Cardiac septum (tissue), 1 donor: ENCODE data around the gene FAM184B. TPM values are rescaled to one million over a fixed set of nuclear protein-coding genes. Genes with fewer than 3 reads are reported as not detected.

Experiments used
- DNase-seq: peaks from one replicate; pipeline ENCODE4 v3.0.0-alpha.2; 2020; ENCODE audit warnings: low spot score
- intact Hi-C: fragments of 100-400 bp; cut with DNase I; formaldehyde crosslinking; loops from one replicate; pipeline ENCODE4 v1.14.0; 2022
- long read RNA-seq: library from polyadenylated mRNA; unstranded; transcript quantifications from one replicate; pipeline ENCODE4 v2.0.0, GENCODE V29; 2021
- total RNA-seq: library from RNA; stranded (reverse); fragmentation: NEBNext Ultra II Directional; extraction: Animal tissue kit (Norgen Biotek cat#: 25700); gene quantifications from one replicate; pipeline ENCODE4 v1.2.1, GENCODE V29; 2021
- donor health status: DM: no; HTN: no; CAD: no.

FAM184B gene
- total RNA-seq = 0.03 TPM
- long read RNA-seq, partial matches to known transcripts = 0 of 10 reads
- long read RNA-seq, other reads (novel, unspliced or antisense) = 10 of 10 reads

- DNase-seq = no peak
- intact Hi-C loops = no loop called here
Observed at GRCh38 chr4:17781300-17782287, at the start of gene FAM184B. Gene FAM184B, minus strand, starts transcription at chr4:17781621. Its CDS starts 322 bp downstream, at chr4:17781299.

- intact Hi-C loops = no loop called here
- DNase-seq = no peak
Observed at GRCh38 chr4:17823871-17824669, 42.6 kb upstream of the FAM184B start.

GRCh38 chr4:17817027-17817426, 35.6 kb upstream of the FAM184B start:
- DNase-seq = no peak
- intact Hi-C loops = loop anchor here (5.0 kb wide), 2 partner anchors 550 to 775 kb away; no protein-coding TSS in a partner anchor

- intact Hi-C loops = loop anchor here (5.0 kb wide), 2 partner anchors 551 to 776 kb away; no protein-coding TSS in a partner anchor
- no peak for DNase-seq
Observed at GRCh38 chr4:17816142-17816541, 34.7 kb upstream of the FAM184B start.

- intact Hi-C loops = no loop called here
- no peak for DNase-seq
Observed at GRCh38 chr4:17814140-17814539, 32.7 kb upstream of the FAM184B start.

GRCh38 chr4:17812801-17813200, 31.4 kb upstream of the FAM184B start:
- DNase-seq = no peak
- intact Hi-C loops = no loop called here

GRCh38 chr4:17812125-17812524, 30.7 kb upstream of the FAM184B start:
- intact Hi-C loops = no loop called here
- no peak for DNase-seq

GRCh38 chr4:17811078-17811603, 29.7 kb upstream of the FAM184B start:
- intact Hi-C loops = no loop called here
- no peak for DNase-seq

- intact Hi-C loops = loop anchor here (1.0 kb wide), 2 partner anchors 212 to 233 kb away; partner anchors contain the start of gene LAP3
- peak; percentile 100 for DNase-seq
Observed at GRCh38 chr4:17810260-17811077, 29.0 kb upstream of the FAM184B start, which contains the start of the genes DCAF16 and NCAPG. Gene DCAF16, minus strand, starts transcription at chr4:17810757. Its CDS starts 6,616 bp downstream, at chr4:17804141. Gene NCAPG, plus strand, starts transcription at chr4:17810979. Its CDS starts 99 bp downstream, at chr4:17811078.

GRCh38 chr4:17809667-17810066, 28.2 kb upstream of the FAM184B start:
- no peak for DNase-seq

GRCh38 chr4:17807446-17807845, 26.0 kb upstream of the FAM184B start:
- DNase-seq = no peak
- intact Hi-C loops = loop anchor here (5.0 to 10.0 kb wide), 2 partner anchors 193 to 260 kb away; partner anchors contain the start of gene MED28

More at GRCh38 chr4:17809667-17810066, 28.2 kb upstream of the FAM184B start:
- intact Hi-C loops = loop anchor here (1.0 to 10.0 kb wide), 4 partner anchors 195 to 262 kb away; partner anchors contain the start of genes LAP3 and MED28

GRCh38 chr4:17805580-17806155, 24.2 kb upstream of the FAM184B start:
- no peak for DNase-seq
- intact Hi-C loops = loop anchor here (5.0 to 10.0 kb wide), 2 partner anchors 191 to 258 kb away; partner anchors contain the start of gene MED28

- DNase-seq = no peak
- intact Hi-C loops = no loop called here
Observed at GRCh38 chr4:17797808-17798207, 16.4 kb upstream of the FAM184B start.

- intact Hi-C loops = no loop called here
- no peak for DNase-seq
Observed at GRCh38 chr4:17794730-17795129, 13.3 kb upstream of the FAM184B start.

GRCh38 chr4:17788956-17789355, 7.5 kb upstream of the FAM184B start:
- no peak for DNase-seq
- intact Hi-C loops = no loop called here

GRCh38 chr4:17787315-17787714, 5.9 kb upstream of the FAM184B start:
- intact Hi-C loops = no loop called here
- no peak for DNase-seq

- intact Hi-C loops = no loop called here
- no peak for DNase-seq
Observed at GRCh38 chr4:17786567-17786966, 5.1 kb upstream of the FAM184B start.

- intact Hi-C loops = no loop called here
- DNase-seq = no peak
Observed at GRCh38 chr4:17785858-17786257, 4.4 kb upstream of the FAM184B start.
